Esophagus mucosa (tissue), 1 donor: ENCODE results near the gene RNF31. TPM values are rescaled to one million over a fixed set of nuclear protein-coding genes. Genes with fewer than 3 reads are reported as not detected.
A peak's percentile ranks its signal among the peaks of the same experiment; 100 is the strongest.
"Not testable (repeated sequence)": the region's sequence is repeated elsewhere in the genome, so short reads cannot be mapped to it uniquely, and the experiment has no call there.

Source experiments
- ATAC-seq: fragments of 200-7000 bp; cut with Tn5 transposase; one replicate; pipeline ENCODE4 v1.9.1; 2020
- total RNA-seq: library from RNA; stranded (reverse); gene quantifications from one replicate; pipeline ENCODE4 v1.2.4, GENCODE V29; 2023
- donor health status: DM: yes; HTN: yes; CAD: no.

The RNF31 gene
- total RNA-seq, 1 donor from 2014 or later, result 39.7 TPM

DNA sequence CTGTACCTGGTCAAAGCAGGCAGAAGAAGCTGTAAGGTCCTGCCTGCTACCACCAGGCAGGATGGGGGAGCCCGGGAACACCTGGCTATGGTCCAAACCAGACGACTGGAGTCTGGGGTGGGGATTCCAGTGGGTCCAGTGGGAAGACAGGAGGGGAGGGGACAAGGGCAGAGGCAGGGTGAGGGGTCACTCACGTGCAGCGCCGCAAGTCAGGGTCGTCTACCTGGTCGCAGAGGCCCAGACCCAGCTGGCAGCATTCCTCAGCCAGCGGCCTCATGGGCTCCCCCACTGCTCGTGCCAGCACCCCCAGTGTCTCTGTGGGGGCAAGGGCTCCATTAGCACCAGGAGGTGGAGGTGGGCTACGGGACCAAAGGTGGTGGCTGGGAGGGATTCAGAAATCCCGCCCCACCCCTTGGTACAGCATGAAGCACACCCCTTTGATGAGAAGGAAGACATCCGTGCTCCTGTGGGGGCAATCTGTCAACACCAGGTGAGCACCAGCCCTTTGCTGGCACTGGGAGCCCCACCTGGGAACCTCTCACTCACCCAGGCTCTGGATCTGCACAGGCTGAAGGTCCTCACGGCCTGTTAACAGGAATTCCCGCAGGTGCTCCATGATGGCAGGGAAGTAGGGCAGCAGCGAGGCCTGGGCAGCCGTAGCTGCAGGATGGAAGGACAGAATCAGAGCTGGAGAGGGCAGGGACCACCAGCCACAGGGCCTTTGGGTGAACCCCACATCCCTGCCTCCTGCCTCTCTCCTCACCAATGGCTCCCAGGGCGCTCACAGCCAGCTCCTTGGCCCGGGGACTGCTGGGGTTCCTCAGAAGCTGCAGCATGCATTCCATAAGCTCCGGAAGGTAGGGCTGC, 37.0 kb downstream of the RNF31 start:
- no peak for ATAC-seq

DNA sequence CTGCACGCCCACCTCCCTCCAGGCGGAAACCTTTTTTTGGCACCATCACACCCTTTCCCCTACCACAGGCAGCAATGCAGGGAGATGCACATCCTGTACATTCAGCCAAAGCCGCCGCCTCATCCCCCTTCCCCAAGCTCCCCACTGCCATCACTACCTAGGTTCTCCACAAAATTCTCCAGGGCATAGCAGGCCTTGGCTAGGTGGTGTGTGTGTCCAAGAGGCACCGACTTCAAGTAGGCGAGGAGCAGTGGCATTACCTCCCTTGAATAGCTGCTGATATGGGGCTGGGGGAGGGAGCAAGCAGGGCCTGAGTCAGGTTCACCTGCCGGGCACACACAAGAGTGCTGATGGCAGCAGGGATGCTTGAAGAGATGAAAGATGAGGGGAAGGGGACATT, 37.7 kb downstream of the RNF31 start:
- no peak for ATAC-seq

DNA sequence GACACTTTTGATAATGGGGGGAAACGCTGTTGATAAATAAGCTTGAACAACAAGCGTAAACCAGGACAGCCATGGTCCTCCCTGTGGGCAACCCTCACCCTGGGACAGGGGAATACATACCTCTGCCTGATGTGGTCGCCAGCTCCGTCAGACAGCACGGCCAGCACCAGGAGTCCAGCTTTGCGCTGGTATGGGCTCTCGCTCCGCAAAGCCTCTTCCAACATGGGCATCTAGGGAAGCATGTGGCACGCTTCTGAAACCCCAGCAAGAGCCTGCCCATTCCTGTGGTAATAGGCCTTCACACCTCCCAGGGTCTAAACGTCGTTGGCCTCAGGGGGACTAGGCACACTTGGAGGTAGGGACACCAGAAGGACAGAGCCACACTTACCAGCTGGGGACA, 38.4 kb downstream of the RNF31 start:
- no peak for ATAC-seq

DNA sequence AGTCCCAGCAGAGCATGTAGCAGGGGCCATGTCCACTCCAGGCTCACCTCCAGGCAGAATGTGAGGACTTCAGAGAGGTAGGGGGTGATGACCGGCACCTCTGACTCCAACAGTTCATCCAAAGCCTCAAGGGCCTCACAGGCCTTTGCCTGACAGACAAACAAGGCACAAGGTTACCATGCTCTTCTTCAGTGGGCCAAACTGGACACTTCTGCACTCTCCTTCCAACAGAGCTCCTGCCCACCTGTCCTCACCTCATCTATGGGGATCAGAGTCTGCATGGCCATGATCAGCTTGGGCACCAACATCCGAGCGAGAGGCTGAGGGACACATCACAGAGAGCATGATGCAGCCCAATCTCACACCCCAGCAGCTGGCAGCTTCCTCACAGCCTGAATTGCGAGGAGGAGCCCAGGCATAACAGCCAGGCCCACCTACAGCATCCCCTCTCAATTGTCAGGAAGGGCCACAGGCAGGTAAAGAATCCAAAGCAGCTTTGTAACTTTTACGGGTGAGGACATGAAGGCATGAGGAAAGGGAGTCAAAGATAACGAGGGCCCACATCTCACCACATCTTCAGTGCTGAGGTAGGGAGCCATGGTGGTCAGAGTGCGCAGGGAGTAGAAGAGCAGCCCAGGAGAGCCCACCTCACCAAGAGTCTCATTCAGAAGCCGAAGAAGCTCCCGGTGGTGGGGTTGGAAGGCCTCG, 39.7 kb downstream of the RNF31 start:
- no peak for ATAC-seq

DNA sequence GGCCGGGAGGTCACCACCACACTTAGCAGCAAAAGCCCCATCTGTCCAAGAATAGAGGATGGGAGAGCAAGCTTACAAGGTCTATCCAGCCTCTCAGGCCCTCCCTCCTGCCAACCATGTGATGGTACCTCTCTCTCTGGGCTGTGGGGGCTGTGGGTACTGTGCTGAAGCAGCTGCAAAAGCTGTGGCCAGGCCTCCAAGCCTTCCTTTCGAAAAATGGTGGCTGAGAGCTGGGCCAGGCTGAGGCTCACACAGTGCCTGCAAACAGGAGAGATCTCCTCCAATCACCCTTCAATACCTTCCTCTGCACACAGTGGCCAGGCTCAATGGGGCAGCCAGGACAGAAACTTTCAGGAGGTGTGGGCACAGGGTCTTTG, 40.2 kb downstream of the RNF31 start:
- ATAC-seq, result no peak

DNA sequence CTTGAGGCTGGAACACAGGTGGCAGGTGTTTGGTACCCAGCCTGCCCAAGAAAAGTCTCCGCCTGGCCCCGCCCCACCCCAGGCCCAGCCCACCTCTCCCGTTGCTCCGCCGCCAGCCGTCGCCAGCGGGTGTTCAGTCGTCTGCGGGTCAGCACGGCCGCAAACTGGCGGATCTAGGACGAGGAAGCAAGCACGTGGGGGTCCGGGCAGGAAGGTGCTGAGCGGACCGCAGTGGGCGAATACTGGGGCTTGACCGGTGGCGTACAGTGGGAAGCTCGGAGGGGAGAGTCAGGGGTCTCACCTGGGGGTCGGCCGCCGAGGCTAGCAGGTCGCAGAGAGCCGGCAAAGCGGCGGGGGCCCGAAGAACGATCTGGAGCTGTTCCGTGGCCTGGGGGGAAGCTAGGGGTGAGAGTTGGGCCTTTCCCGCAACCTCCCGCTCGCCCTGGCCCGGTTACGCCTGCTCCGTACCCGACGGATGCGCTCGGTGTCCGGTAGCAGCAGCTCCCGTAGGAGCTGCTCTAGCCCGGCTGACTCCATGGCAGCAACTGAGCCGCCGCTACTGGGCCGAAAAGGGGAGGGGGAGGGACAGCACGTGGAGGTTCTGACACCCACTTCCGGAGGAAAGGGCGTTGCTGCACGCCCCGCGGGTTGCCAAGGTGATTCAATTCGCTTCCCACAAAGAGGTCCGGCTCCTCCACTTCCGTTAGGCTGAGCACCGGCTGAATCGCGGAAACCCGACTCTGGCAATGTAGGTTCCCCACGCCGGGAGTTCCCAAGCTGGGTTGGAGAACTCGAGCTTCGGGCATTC, 41.2 kb downstream of the RNF31 start, which contains the start of gene IPO4:
Gene IPO4 (minus strand): TSS at position 566 of the 808 bp plus-strand sequence. CDS start 29 bp downstream, at position 537.
- ATAC-seq, result peak; percentile 91

DNA sequence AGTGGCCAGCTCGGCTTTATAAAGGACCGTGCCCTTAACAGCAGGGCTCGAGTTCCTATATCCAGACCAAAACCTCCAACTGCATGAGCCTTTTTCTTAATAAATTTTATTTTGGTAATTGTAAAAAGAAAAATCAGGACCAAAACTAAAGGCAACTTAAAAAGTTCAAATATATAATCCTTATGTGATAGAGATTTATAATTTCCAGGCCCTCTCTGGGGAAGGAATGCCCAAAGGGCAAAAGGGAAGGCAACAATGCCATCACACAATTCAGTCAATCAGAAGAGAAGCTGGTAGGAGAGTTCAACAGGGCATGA, 41.7 kb downstream of the RNF31 start:
- no peak for ATAC-seq

DNA sequence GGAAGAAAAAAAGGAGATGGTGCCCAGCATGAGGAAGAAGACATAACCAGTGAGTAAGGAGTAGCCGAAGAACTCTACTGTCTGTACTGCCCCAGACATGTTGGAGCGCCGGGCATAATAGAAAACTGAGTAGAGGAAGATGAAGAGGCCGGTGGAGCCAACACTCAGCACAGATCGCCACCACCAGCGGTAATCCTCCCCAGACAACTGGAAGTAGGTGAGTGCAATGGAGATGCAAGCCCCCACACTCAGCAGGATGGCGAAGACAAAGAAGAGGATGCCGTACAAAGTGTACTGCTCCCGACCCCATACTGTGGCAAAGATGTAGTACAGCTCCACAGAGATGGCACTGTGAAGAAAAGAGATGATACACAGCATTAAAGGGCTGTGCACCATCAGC, 42.2 kb downstream of the RNF31 start:
- no peak for ATAC-seq

DNA sequence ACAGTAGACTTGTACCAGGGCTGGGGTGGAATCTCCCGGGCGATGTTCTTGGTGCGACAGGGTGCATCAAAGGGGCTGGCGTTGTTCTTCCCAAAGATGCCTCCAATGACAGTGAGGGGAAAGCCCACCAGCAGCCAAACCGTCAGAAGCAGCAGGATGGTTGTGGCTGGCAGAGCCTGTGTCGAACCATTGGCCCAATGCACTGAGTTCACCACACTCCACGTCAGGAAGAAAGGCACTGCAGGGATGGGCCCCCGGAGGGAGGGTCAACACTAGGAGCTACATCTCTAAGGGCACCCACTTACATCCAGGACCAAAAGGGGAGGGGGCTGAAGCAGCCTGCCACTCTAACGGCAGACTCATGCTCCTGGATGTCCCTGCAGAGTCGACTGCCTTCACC, 43.1 kb downstream of the RNF31 start:
- no peak for ATAC-seq

DNA sequence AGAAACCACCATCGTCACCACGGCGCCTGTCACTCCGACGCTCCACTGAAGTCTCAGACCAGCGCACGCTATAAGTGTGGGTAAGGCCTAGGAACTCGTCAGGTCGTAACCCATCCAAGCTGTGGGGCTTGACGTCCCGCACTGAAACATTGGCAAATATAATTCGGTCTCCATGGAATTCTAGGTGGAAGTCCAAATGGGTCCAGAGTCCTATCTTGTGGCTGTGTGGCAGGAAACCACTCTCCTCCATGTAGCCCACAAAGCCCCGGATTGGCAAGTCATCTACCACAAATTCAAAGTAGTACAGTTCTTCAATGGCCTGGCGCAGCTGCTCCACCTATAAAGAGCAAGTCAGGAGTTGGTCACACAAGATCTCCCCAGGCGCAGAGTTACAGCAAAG, 45.6 kb downstream of the RNF31 start:
- no peak for ATAC-seq

DNA sequence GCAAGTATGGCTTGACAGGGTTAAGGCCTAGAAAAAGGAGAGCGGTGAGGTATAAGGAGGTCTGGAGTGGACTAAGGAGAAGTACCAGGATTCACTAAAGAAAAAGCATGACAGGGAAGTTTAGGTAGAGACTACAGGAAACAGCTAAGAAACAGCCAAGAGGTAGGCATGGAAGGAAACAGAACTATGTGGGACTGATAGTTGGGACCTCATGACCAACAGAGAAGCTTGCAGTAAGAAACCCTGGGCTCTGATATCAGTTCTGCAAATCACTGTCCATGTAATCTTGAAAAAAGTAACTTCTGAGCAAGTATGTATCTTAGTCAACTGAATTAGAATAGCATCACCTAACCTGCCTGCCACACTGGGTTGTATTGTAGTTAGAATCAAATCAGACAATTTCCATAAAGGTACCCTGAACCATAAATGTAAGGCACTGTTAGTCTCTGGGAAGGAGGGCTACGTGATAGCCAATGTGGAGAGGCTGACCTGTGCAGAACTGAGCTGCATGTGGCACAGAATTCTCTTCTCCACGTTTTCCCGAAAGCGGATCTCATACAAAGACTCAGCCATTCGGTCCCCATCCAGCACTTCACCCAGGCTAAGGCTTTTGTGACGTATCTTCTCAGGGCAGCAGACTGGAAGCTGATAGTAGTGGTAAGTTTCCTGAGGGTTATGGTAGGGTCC, 47.0 kb downstream of the RNF31 start:
- ATAC-seq, result no peak

DNA sequence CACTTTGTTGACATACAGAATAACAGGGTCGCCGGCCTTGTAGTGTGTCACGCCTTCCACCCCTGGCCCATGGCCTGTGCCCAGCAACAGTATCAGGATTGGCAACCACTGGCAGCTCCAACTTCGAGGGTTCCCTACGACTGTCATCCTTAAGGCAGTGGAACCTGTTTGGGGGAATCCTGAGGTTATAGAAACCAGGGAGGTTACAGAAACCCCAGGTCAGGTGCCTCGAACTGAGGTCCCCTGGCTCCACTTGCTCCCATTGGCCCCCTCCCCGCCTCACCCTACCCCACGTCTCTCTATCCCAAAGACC, 47.5 kb downstream of the RNF31 start:
- ATAC-seq, result no peak

DNA sequence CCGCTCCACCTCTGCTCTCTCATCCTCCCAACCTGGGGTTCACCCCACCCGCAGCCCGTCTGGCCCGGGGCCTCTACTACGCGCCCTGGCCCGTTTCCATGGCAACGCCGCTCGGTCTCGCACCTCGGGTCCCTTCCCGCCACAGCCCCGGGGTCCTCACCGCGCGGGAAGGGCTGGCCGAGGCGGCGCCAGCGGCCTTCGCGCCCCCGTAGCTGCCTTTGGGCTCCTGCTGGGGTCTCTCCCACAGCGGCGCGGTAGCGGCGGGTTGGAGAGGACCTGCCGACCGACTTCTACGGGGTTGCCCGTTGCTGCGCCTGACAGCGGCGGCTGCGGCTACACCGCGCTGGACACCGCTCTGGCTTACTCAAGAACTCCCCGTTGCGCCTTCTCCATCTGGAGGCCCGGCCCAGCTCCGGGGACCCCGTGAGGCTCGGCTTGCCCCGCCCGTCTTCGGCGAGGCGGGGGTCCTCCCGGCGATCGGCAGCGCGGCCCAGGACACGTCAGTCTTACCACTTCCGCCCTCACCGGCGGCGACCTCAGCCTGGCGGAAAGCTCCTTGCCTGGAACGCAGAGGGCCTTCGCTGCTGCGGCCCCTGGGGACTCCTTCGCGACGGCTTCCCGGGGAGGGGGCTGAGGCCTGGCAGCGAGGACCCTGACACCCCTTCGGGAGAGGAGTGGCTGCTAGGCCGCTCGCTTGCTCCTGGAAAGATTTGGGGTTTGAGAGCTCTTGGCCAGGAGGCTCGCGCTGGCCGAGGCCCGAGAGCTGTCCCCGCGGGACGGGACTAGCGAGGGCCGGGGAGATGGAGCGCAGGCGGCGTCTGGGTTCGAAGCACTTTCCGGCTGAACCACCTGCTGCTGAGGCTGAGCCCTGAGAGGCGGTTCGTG, 48.1 kb downstream of the RNF31 start, which contains the start of gene TM9SF1:
Gene TM9SF1 (minus strand): TSS at position 256 of the 885 bp plus-strand sequence. CDS start 422 bp downstream, outside the sequence.
- ATAC-seq, result peak; percentile 91

DNA sequence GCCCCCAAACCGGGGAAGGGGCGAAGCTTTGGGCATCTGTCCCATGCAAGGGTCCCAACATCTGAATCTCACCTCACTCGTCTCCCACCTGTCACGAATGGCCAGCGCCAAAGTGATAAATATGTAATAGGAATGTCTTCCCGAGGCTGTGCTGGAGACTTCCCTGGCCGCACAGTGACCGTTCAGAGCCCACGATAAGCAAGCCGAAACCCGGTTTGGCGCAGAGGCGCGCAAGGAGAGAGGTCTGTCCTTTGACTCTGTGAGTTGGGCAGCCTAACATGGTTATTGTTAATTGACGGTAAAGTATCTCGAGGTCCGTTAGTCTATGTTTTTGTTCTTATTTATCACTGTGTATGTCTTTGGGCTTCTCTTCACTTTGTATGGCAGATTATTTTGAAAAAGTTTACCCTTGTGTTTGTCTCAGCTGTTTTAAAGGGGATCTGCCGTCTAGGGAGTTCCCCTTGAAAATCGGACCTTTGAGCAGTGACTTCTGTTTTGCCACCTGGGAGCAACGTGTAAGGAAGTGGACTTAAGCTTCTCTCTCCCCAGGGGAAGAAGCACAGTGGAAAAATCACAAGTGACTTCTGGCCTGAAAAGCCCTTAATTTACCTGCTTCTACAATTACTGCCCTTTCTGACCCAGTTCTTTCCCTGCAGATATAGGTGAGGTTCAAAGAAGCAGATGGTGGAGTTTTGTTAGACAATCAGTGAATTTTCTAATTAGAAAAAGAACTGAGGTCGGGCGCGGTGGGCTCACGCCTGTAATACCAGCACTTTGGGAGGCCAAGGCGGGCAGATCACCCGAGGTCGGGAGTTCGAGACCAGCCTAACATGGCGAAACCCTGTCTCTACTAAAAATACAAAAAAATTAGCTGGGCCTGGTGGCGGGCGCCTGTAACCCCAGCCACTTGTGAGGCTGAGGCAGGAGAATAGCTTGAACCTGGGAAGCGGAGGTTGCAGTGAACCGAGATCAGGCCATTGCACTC, 49.1 kb downstream of the RNF31 start:
- peak; percentile 10 for ATAC-seq

DNA sequence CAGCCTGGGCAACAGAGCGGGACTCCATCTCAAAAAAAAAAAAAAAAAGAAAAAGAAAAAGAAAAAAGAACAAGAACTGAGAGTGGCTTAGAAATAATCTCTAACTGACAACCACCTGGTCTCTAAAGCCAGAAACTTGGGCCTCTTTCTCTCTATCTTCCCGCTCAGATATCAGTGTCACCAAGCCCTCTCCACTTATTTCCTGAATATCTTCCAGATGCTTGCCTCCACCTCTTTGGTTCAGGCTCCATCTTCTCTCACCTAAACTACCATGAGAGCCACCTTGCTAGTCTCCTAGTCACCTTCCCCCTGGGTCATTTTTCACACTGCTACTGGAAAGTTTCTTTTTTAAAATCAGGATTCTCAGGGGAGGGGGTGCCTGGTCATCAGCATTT, 49.8 kb downstream of the RNF31 start:
- ATAC-seq, result no peak

DNA sequence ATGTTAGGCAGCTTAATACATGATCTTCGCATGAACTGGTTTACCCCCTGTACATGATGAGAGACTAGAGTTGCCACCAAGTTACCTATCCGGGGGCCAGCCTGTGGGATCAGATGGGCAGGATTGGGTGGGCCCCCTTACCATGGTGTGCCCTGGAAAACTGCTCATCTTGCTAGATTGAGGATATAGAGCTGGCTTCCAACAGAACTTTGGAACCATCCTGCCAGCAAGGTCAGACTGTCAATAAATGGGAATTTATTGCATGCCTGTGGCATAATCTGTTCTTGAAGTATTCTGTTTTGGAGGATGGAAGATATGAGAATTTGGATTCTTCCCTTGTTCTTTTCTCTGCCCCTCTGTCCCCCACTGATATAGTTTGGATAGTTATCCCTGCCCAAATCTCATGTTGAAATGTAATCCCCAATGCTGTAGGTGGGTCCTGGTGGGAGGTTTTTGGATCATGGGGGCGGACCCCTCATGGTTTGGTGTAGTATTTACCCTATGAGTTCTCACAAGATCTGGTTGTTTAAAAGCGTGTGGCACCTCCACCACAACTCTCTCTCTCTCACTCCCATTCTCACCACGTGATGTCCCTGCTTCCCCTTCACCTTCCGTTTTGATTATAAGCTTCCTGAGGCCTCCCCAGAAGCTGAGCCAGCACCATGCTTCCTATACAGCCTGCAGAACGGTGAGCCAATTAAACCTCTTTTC, 51.7 kb downstream of the RNF31 start:
- no peak for ATAC-seq

DNA sequence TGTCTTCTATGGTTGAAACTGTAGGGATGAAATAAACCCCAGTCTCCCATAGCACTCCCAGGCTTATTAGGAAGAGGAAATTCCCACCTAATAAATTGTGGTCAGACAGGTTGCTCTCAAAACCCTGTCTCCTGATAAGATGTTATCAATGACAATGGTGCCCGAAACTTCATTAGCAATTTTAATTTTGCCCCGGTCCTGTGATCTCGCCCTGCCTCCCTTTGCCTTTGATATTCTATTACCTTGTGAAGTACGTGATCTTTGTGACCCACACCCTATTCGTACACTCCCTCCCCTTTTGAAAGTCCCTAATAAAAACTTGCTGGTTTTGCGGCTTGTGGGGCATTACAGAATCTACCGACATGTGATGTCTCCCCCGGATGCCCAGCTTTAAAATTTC, 55.2 kb downstream of the RNF31 start:
- ATAC-seq, result not testable (repeated sequence)

DNA sequence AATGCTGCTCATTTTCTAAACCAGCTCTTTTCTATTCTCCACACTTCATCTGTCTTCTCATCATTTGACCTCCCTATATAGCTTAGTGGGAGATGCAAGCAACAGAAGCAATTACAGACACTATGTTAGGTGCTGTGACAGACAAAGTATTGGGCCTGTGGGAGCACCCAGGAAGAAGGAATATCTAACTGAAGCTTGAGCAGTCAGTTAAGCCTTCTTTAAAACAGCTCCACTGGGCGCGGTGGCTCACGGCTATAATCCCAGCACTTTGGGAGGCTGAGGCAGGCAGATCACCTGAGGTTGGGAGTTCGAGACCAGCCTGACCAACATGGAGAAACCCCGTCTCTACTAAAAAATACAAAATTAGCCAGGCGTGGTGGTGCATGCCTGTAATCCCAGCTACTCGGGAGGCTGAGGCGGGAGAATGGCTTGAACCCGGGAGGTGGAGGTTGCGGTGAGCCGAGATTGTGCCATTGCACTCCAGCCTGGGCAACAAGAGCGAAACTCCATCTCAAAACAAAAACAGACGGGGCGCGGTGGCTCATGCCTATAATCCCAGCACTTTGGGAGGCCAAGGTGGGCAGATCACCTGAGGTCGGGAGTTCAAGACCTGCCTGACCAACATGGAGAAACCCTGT, 56.1 kb downstream of the RNF31 start:
- not testable (repeated sequence) for ATAC-seq
